HepG2 (cell line): Measurements from ENCODE around the gene CXCL8. TPM values are rescaled to one million over a fixed set of nuclear protein-coding genes. Genes with fewer than 3 reads are reported as not detected.

ENCODE experiments used
- ATAC-seq: fragments of 200-7000 bp; cut with Tn5 transposase; 3 replicates; pipeline ENCODE4 v1.9.1; 2020; ENCODE audit warnings: mild to moderate bottlenecking, moderate library complexity
- BruUV-seq: library from RNA; stranded (reverse); fragments of 400-500 nt; replicated peaks from 2 replicates; lab custom pipeline; 2021; lab: Mats Ljungman, UMichigan
- CTCF ChIA-PET: fragments of 300-600 bp; formaldehyde crosslinking; extraction: SDS; loops from one replicate; lab custom pipeline; 2021; ENCODE audit warnings: low total read pairs, inconsistent platforms, low intra/inter-chr PET ratio; lab: Yijun Ruan, JAX
- POLR2A ChIA-PET: fragments of 350-600 bp; sonication (Branson Sonifier 250); formaldehyde crosslinking; loops from one replicate; lab custom pipeline; 2020; ENCODE audit warnings: antibody characterized with exemption, inconsistent platforms; lab: Yijun Ruan, JAX
- DNase-seq: peaks from one replicate; pipeline ENCODE4 v3.0.0-alpha.2; 2015; ENCODE audit warnings: low spot score
- FAIRE-seq: peaks from 3 replicates; lab custom pipeline; 2011; peaks lifted over from hg19 to GRCh38; lab: Jason Lieb, UNC
- H2AFZ ChIP-seq: one replicate; pipeline ENCODE4 v1.6.1; 2011; ENCODE audit warnings: low read length, inconsistent platforms
- H3K27ac ChIP-seq: fragments of 300-600 bp; 3 replicates; pipeline ENCODE4 v1.8.0; 2011; ENCODE audit warnings: mixed run types, mild to moderate bottlenecking, mixed read lengths, low read length, inconsistent platforms; ENCODE audit not compliant: insufficient read depth; ENCODE audit errors: extremely low read length
- H3K27me3 ChIP-seq, 2 experiments: fragments of 200-600 bp in 1 of 2; 2 replicates in 1 of 2; 3 replicates in 1 of 2; pipeline versions ENCODE4 v1.6.0 to v1.8.0; 2011; ENCODE audit warnings: low read length in 2 of 2, mild to moderate bottlenecking in 2 of 2, moderate library complexity in 2 of 2, inconsistent platforms in 1 of 2; ENCODE audit not compliant: insufficient read depth in 2 of 2, control insufficient read depth in 1 of 2
- H3K36me3 ChIP-seq, 2 experiments: fragments of 200-600 bp in 1 of 2; replicated peaks in 1 of 2; 2 replicates in 1 of 2; 3 replicates in 1 of 2; pipeline versions ENCODE4 v1.5.1 to v1.8.0; 2011; ENCODE audit warnings: low read length in 2 of 2, inconsistent platforms in 1 of 2; ENCODE audit not compliant: insufficient read depth in 2 of 2, control insufficient read depth in 1 of 2
- H3K4me1 ChIP-seq: 2 replicates; pipeline ENCODE4 v1.5.1; 2012; ENCODE audit warnings: low read length, inconsistent platforms; ENCODE audit not compliant: insufficient read depth
- H3K4me2 ChIP-seq: 2 replicates; pipeline ENCODE4 v1.6.0; 2011; ENCODE audit warnings: low read depth, low read length, inconsistent platforms
- H3K4me3 ChIP-seq, 3 experiments: fragments of 200-600 bp in 1 of 3; sonication (generic), shearing (Covaris generic) in 1 of 3; replicated peaks in 1 of 3; 2 replicates each; pipeline ENCODE4 v1.5.1; 2011 to 2016; ENCODE audit warnings: low read length in 3 of 3, inconsistent platforms in 2 of 3, low read depth in 2 of 3, mild to moderate bottlenecking in 2 of 3, control low read depth in 1 of 3, mixed read lengths in 1 of 3; ENCODE audit not compliant: insufficient read depth in 1 of 3
- H3K79me2 ChIP-seq: one replicate; pipeline ENCODE4 v1.6.1; 2011; ENCODE audit warnings: low read length, inconsistent platforms; ENCODE audit not compliant: insufficient read depth
- H3K9ac ChIP-seq: 2 replicates; pipeline ENCODE4 v1.6.0; 2011; ENCODE audit warnings: mild to moderate bottlenecking, low read depth, low read length, inconsistent platforms; ENCODE audit not compliant: insufficient read depth
- H3K9me3 ChIP-seq: 2 replicates; pipeline ENCODE4 v1.5.1; 2012; ENCODE audit warnings: mild to moderate bottlenecking, low read length
- H4K20me1 ChIP-seq: 2 replicates; pipeline ENCODE4 v1.6.0; 2011; ENCODE audit warnings: inconsistent platforms, mild to moderate bottlenecking, low read length, moderate library complexity; ENCODE audit not compliant: insufficient read depth
- CREB1 ChIP-seq, 2 experiments: fragments of 450-650 bp in 1 of 2; IDR thresholded peaks; 2 replicates each; pipeline ENCODE4 v1.6.1; 2016 to 2017; ENCODE audit warnings: control low read depth in 1 of 2, mild to moderate bottlenecking in 1 of 2, missing compliant biosample characterization in 1 of 2, missing genetic modification characterization in 1 of 2
- FOXK2 ChIP-seq: fragments of 450-650 bp; IDR thresholded peaks from 2 replicates; pipeline ENCODE4 v1.6.1; 2016
- IKZF4 ChIP-seq: sonication (generic); formaldehyde crosslinking; IDR thresholded peaks from 2 replicates; pipeline ENCODE4 v1.5.1; 2020; ENCODE audit warnings: borderline replicate concordance, mild to moderate bottlenecking, low read depth, missing genetic modification reagents; ENCODE audit errors: not compliant biosample characterization
- IRF2 ChIP-seq: IDR thresholded peaks from 2 replicates; pipeline ENCODE4 v1.6.1; 2018; ENCODE audit warnings: missing genetic modification reagents, missing compliant biosample characterization
- MLLT10 ChIP-seq: sonication (generic); formaldehyde crosslinking; IDR thresholded peaks from 2 replicates; pipeline ENCODE4 v1.4.0; 2020; ENCODE audit warnings: missing genetic modification reagents
- MTF1 ChIP-seq: sonication (generic); formaldehyde crosslinking; IDR thresholded peaks from 2 replicates; pipeline ENCODE4 v1.5.0; 2020; ENCODE audit warnings: missing genetic modification reagents
- NRL ChIP-seq: sonication (generic); formaldehyde crosslinking; IDR thresholded peaks from 2 replicates; pipeline ENCODE4 v1.5.0; 2020; ENCODE audit warnings: missing genetic modification reagents, mild to moderate bottlenecking, moderate library complexity, borderline replicate concordance
- RFX5 ChIP-seq: IDR thresholded peaks from 2 replicates; pipeline ENCODE4 v1.6.1; 2011; ENCODE audit warnings: low read depth, low read length, improper control_type of control experiment
- SIX1 ChIP-seq: sonication (generic); formaldehyde crosslinking; IDR thresholded peaks from 2 replicates; pipeline ENCODE4 v1.4.0; 2020; ENCODE audit warnings: missing genetic modification reagents, borderline replicate concordance
- SNAI1 ChIP-seq: sonication (generic); formaldehyde crosslinking; IDR thresholded peaks from 2 replicates; pipeline ENCODE4 v1.5.0; 2020; ENCODE audit warnings: mild to moderate bottlenecking, missing genetic modification reagents, borderline replicate concordance
- SRSF1 ChIP-seq: fragments of 200-400 bp; formaldehyde crosslinking; optimal IDR thresholded peaks from 2 replicates; pipeline ENCODE3; 2017; ENCODE audit warnings: mild to moderate bottlenecking, low read depth, low read length, moderate library complexity
- ZBTB37 ChIP-seq: sonication (generic); formaldehyde crosslinking; IDR thresholded peaks from 2 replicates; pipeline ENCODE4 v1.4.0; 2020; ENCODE audit warnings: mild to moderate bottlenecking, missing genetic modification reagents
- ZBTB43 ChIP-seq: sonication (generic); formaldehyde crosslinking; conservative IDR thresholded peaks from 2 replicates; pipeline ENCODE4 v1.4.0; 2020; ENCODE audit warnings: missing genetic modification reagents
- ZFY ChIP-seq: sonication (generic); formaldehyde crosslinking; IDR thresholded peaks from 2 replicates; pipeline ENCODE4 v1.4.0; 2020; ENCODE audit warnings: missing genetic modification reagents
- ZNF260 ChIP-seq: sonication (generic); formaldehyde crosslinking; IDR thresholded peaks from 2 replicates; pipeline ENCODE4 v1.4.0; 2020; ENCODE audit warnings: missing genetic modification reagents, low read depth, mild to moderate bottlenecking, borderline replicate concordance
- ZNF383 ChIP-seq: sonication (generic); formaldehyde crosslinking; IDR thresholded peaks from 2 replicates; pipeline ENCODE4 v1.4.0; 2020; ENCODE audit warnings: missing genetic modification reagents, mild to moderate bottlenecking, borderline replicate concordance
- ZNF549 ChIP-seq: sonication (generic); formaldehyde crosslinking; IDR thresholded peaks from 2 replicates; pipeline ENCODE4 v1.5.0; 2020; ENCODE audit warnings: missing genetic modification reagents
- ZNF713 ChIP-seq: sonication (generic); formaldehyde crosslinking; IDR thresholded peaks from 2 replicates; pipeline ENCODE4 v1.4.0; 2020; ENCODE audit warnings: mild to moderate bottlenecking, missing genetic modification reagents
- WGBS: methylation state at CpG from one replicate; pipeline ENCODE4 v1.1.6; 2017; ENCODE audit warnings: low lambda C conversion rate; 5-methylcytosine and 5-hydroxymethylcytosine counted together
- in situ Hi-C: cut with HindIII; loops from 2 replicates; pipeline ENCODE4 v1.10.0; 2017; ENCODE audit warnings: low pct_unique_long_range_greater_than_20kb; ENCODE audit not compliant: extremely low pct_ligation_motif_present
- intact Hi-C: fragments of 100-400 bp; cut with micrococcal nuclease; formaldehyde crosslinking; loops from one replicate; pipeline ENCODE4 v1.10.0; 2022; ENCODE audit not compliant: unreplicated experiment
- polyA plus RNA-seq, 8 experiments: library from polyadenylated mRNA; depleted of rRNA in 3 of 8; stranded (reverse) in 7 of 8; unstranded in 1 of 8; fragments of >200 nt; fragmentation: Illumina TruSeq in 4 of 8; extraction: Trizol in 4 of 8; gene quantifications; 2 replicates each; pipeline versions ENCODE4 v1.2.1 to v1.2.3, GENCODE V29; 2011 to 2016; ENCODE audit warnings: low read depth in 4 of 8, missing spikeins in 1 of 8, mixed read lengths in 1 of 8; ENCODE audit not compliant: insufficient read depth in 1 of 8
- total RNA-seq, 5 experiments: library from RNA; depleted of rRNA; stranded (reverse); fragments of >200 nt; fragmentation: Illumina TruSeq; extraction: Trizol; gene quantifications; 2 replicates each; pipeline ENCODE4 v1.2.3, GENCODE V29; 2016; ENCODE audit warnings: low read depth in 1 of 5

CXCL8 gene
- total and polyA plus RNA-seq, 2 of the 13 experiments (the other 11 are each of a cell fraction or from before 2014, with no cell fraction given) = 1.8 to 7.8 TPM

GRCh38 chr4:73759357-73759756, 19.0 kb downstream of the CXCL8 start:
- no peaks in the 10 kb centered on the region for H4K20me1 ChIP-seq
- no peaks in the 10 kb centered on the region for H3K36me3 ChIP-seq
- in situ Hi-C loops (no loop called here), intact Hi-C loops (no loop called here)
- no peaks in the 10 kb centered on the region for H3K9me3 ChIP-seq
- no peak overlapping the region for H3K4me3 ChIP-seq
- H3K27ac ChIP-seq = no peak overlapping the region
- POLR2A ChIA-PET = no interaction called here
- CTCF ChIA-PET = no interaction called here
- no peak overlapping the region for H3K9ac ChIP-seq
- H3K4me1 ChIP-seq = no peaks in the 10 kb centered on the region
- H3K27me3 ChIP-seq = no peaks in the 10 kb centered on the region
- no peaks in the 10 kb centered on the region for H3K79me2 ChIP-seq
- 3% methylated on average over 2 of the region's 2 CpGs for WGBS
- H2AFZ ChIP-seq = no peak overlapping the region
- BruUV-seq = no TSS peak
- no peak overlapping the region for H3K4me2 ChIP-seq
- DNase-seq (no peak), FAIRE-seq (no peak), ATAC-seq (no peak)
- TF ChIP-seq SRSF1 = no peak
- TF ChIP-seq CREB1 (IDR thresholded peaks at IDR 0.05) = no peak
- TF ChIP-seq CREB1 (CRISPR knock-in tag; IDR thresholded peaks at IDR 0.05) = no peak
- TF ChIP-seq SIX1 (CRISPR knock-in tag) = no peak
- TF ChIP-seq ZNF713 = no peak

GRCh38 chr4:73761856-73762255, 21.5 kb downstream of the CXCL8 start:
- no peak overlapping the region for H3K9ac ChIP-seq
- CTCF ChIA-PET = no interaction called here
- no peak overlapping the region for H3K4me3 ChIP-seq
- no peak overlapping the region for H2AFZ ChIP-seq
- BruUV-seq = no TSS peak
- FAIRE-seq = no peak
- H3K27ac ChIP-seq = no peak overlapping the region
- H3K79me2 ChIP-seq = no peaks in the 10 kb centered on the region
- no peaks in the 10 kb centered on the region for H3K27me3 ChIP-seq
- no peak overlapping the region for H3K4me2 ChIP-seq
- no peak for DNase-seq
- intact Hi-C loops (no loop called here), in situ Hi-C loops (no loop called here)
- no peak for ATAC-seq
- POLR2A ChIA-PET = no interaction called here
- no peaks in the 10 kb centered on the region for H3K36me3 ChIP-seq
- no peaks in the 10 kb centered on the region for H4K20me1 ChIP-seq
- no peaks in the 10 kb centered on the region for H3K4me1 ChIP-seq
- no peaks in the 10 kb centered on the region for H3K9me3 ChIP-seq
- 0% methylated on average over 1 of the region's 1 CpG for WGBS
- TF ChIP-seq ZNF260 (CRISPR knock-in tag) (no peak), ZBTB37 (CRISPR knock-in tag) (no peak), NRL (CRISPR knock-in tag) (no peak), ZBTB43 (CRISPR knock-in tag) (no peak), IKZF4 (CRISPR knock-in tag) (no peak), RFX5 (no peak), SNAI1 (CRISPR knock-in tag) (no peak), MTF1 (CRISPR knock-in tag) (no peak), ZNF549 (CRISPR knock-in tag) (no peak), ZFY (CRISPR knock-in tag) (no peak), FOXK2 (no peak), IRF2 (CRISPR knock-in tag) (no peak), MLLT10 (CRISPR knock-in tag) (no peak), ZNF383 (CRISPR knock-in tag) (no peak)
